Stimulated activated CD8-positive, alpha-beta memory T cell treated with anti-CD3 and anti-CD28 coated beads, Interleukin-4, amount 100 ng/mL, for 24 hours (primary cell): Measurements from ENCODE around the gene GREB1.

ENCODE experiments used
- DNase-seq: peaks from one replicate; pipeline ENCODE4 v3.0.0-alpha.2; 2020; ENCODE audit warnings: low read depth

GREB1 gene

DNA sequence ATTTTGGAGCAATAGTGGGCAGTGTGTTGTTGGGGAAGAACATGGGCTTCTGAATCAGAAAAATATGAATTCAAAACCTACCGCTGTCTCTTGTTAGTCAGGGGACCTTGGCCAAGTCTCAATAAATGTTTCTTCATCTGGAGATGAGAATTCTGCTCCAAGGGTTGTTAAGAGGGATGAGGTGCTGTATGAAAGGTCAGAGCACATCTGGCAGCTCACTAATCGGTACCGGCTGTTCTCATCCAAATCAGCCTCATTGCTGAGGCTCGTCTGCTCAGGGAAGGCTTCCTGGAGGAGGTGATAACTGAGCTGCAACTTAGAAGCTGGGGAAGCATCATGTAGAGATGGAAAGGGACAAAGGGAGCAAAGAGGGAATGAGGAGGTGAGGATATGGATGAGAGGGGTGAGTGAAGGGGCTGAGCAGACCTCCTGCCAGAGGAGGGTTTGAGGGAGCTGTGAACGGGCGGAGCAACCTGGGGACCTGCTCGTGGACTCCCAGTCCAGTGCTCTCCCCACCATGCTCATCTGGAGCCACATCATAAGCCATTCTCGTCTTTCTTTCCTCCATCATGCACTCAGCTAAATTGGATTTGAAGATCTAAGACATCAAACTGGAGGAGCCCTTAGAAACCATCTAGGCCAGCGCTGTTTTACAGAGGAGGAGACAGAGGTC lies 47.4 kb downstream of the GREB1 start:
- DNase-seq = no peak

DNA sequence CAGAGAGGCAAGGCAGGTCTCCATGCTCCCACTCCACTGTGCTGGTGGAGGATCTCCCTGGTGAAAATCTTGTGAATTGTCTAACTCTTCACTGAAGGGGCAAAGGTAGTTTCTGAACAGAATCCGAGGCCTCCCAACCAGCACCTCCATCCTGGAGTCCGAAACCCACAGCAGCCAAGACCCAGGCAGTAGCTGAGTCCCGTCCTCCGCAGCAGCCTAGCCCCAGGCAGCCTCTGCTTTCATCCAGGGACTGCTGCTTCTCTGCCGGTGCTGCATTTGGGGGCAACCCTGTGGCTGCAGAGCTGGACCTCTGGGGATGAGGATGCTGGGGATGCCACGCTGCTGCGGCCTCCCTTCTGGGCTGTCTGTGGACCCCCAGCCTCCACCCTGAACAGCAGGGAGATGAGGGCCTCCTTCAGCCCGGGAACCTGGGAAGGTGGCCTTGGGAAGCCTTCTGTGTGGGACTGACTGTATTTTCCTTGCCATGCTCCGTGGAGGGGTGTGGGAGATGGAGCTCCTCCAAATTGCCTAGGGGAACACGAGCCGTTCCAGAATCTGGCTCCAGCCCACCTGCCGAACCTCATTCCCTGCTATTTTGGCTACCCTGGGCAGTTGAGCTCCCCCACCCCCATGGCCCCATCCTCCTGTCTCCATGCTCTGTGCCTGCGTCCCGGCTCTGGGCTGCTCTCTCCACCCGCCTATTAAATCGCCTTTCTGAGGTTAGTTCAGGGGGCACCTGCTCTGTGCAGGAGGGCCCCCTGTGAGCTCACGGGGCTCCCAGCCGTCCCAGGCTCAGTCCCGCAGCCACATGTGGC lies 48.2 kb downstream of the GREB1 start:
- no peak for DNase-seq

DNA sequence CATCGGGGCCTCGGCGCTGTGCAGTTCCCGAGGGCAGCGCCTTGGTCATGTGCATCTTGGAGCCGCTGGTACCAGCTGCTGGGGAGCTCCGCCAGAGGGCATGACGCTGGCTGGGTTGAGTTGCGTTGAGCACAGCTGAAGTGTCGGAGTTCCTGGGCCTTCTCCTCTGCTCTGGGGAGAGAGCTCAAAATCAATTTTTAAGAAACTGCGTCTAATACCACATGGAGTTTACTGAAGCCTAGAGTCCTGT lies 48.7 kb downstream of the GREB1 start:
- DNase-seq = no peak

DNA sequence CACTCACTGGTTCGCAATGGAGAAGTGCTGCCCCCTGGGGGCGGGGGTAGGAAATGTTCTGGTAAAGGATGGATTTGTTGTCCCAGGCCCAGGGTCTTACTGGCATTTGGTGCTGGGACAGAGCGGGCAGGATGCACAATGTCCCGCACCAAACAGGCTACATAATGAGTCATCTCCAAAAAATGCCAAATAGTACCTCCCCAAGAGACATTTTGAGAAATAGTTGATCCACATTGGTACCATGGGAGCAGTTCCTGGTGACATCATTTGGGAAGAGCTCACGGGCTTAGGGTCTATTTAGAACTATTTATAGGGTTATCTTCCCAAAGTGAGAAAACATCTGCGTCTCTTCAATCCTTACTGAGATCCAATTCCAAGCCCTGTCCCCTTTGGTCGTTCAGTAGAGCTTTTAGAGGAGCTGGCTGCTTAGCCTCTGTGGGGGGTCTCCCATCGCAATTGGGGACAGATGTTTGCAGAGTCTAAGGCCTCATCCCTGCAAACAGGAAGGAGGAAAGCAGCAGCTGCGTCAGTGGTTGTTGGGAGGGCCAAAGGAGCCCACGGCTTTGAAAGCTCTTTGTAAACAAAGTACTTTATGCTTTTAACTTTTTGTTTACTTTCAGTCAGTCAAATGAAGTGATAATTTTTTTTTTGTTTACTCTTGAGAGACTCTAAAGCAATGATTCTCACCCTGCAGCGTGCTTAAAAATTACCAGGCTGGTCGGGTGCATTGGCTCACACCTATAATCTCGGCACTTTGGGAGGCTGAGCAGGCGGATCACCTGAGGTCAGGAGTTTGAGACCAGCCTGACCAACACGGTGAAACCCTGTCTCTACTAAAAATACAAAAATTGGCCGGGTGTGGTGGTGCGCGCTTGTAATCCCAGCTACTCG lies 49.3 kb downstream of the GREB1 start:
- peak; percentile 47 for DNase-seq

DNA sequence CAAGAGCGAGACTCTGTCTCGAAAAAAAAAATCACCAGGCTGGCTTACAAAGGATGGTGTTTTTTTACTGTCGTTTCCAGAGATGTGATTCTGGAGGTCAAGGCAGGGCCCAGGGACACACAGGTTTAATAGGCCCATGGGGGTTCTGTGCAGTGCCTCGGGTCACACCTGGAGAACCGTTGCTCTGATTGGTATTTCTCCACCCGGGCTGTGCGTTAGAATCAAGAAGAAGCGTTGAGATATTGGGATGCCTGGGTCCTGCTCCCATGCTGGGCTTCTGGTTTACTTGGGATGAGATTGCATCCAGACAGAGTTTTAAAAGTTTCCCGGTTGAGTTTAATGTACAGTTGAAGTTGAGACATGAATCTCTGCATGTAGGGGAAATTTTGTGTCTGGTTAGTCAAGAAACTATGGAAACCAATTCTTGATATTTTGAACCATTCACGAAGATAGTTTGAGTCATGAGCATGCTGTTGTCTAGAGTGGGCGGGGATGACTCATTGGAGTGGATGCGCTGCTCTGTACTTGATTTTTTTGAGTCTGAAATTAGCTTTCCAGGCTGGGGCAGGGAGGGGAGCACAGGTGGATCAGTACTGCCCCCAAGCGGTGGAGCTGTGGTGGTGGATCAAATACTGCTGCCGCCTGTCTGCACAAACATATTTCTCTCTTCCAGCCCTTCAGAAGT lies 50.1 kb downstream of the GREB1 start:
- DNase-seq = peak; percentile 81

DNA sequence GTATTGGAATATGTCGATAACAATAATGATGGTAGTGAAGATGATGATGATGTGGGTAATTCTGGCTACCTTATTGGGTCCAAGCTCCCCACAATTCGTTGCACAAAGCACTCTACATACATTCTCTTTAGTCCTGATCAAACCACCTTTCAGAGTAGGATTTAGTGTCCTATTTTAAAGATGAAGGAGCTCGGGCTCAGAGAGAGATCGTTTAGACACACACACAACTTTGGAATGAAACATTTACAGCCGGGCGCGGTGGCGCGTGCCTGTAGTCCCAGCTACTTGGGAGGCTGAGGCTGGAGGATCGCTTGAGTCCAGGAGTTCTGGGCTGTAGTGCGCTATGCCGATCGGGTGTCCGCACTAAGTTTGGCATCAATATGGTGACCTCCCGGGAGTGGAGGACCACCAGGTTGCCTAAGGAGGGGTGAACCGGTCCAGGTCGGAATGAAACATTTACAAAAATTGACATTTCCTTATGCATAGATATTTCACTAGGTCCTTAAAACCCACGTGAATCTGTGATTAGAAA lies 50.7 kb downstream of the GREB1 start:
- DNase-seq = no peak

DNA sequence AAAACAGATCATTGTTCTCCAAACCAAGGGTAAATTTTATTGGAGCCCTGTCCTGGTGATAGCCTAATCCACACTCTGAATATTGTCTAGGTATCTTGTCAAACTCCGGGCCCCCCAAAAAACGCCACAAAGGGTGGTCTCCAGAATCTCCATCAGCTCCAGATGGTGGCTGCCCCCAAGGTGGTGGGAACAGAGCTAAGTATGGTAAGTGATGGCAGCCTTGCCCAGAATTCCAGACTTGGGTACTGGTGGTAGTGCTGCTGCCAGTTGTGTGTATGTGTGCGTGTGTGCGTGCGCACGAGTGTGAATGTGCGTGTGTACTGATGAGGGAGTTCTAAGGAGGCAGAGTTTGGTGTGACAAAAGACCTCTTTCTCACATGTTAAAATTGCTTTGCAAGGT lies 51.2 kb downstream of the GREB1 start:
- no peak for DNase-seq

DNA sequence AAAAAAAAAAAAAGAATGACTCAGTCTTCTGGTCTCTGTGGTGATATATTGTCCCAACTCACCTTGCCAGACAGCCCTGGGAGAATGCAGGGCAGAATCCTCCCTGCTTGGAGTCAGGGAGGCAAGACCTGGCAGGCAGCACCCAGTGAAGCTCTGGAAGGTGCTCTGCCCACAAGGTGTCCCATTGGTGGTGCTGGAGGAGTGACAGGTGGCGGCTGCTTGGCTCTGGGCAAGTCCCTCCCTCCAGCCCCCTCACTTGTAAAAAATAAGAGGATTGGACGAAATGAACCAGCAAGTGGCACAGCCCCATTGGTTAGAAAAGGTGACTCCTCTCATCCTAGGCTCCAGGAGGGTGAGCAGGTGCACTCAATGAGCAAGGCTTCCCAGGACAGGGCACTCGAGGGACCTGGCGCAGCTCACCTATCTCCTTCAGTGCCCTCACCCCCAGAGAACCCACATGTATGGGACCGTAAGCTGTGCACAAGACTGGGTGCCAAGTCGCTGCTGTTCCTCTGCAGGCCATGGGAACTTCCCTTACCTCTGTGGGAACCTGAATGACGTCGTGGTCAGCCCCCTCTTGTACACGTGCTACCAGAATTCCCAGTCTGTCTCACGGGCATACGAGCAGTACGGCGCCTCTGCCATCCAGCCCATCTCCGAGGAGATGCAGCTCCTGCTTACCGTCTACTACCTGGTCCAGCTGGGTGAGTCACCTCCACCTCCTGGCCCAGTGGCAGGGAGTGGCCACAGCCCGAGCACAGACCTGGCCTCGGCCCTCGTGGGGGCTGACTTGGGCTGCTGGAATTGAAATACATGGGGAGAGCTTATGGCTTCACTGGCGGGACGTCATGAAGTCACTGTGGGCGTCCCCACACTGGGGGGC lies 54.6 kb downstream of the GREB1 start:
- DNase-seq = no peak

DNA sequence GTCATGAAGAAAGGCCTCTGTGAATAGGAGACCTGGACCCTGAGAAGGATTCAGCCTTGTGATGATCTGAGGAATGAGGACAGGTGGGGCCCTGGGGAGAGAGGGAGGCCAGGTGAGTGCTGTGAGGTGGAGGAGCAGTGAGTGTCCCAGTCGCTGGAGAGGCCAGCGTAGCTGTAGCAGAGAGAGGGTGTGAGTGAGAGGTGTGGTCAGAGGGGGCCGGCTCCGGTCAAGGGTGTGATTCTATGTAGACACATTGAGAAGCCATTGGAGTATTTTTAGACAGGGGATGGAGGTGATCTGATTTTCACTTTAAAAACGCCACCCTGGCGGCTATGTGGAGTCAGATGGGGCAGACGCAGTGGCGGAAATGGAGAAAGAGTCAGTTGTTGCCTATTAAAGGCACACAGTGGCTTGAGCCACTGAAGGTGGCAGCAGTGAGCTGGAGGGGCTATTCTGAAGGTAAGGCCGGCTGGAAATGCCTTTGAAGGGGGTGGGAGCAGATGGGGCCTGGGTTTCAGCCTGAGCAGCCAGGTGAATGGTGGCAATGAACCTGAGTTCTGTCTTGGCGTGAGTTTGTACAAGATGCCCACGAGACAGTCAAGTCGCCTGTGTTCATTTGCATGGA lies 55.6 kb downstream of the GREB1 start:
- no peak for DNase-seq

DNA sequence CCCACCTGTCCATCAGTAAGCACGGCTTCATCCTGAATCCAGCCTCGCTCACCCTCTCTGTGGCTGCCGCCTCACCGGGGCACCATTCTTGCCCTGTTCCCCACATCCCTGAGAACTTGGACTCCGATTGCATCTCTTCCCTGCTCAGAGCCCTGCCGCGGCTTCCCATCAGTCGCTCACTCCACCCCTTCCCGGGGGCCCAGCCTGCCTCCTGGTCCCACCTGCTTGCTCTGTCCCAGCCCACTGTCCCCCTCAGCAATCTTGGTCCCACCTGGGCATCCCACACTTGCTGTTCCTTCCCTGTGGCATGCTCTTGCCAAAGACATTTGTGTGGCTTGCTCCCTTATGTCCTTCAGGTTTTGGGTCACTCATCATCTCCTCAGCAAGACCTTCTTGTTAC lies 56.3 kb downstream of the GREB1 start:
- no peak for DNase-seq

DNA sequence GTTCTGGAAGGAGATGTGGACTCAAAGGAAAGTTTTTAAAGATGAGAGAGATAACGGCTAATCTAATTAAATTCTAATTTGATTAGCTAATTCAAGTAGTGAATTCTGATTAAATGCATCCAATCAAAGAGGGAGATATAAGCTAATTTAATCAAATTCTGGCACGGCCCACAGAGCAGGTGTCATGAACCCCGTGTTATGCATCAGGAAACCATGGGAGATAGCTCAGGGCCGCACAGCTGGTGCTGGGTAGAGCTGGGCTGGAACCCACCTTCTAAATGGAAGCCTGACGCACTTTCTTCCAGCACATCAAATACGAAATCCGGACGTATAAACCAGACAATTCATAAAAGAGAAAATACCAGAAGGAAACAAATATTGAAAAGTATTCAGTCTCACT lies 57.2 kb downstream of the GREB1 start:
- no peak for DNase-seq

DNA sequence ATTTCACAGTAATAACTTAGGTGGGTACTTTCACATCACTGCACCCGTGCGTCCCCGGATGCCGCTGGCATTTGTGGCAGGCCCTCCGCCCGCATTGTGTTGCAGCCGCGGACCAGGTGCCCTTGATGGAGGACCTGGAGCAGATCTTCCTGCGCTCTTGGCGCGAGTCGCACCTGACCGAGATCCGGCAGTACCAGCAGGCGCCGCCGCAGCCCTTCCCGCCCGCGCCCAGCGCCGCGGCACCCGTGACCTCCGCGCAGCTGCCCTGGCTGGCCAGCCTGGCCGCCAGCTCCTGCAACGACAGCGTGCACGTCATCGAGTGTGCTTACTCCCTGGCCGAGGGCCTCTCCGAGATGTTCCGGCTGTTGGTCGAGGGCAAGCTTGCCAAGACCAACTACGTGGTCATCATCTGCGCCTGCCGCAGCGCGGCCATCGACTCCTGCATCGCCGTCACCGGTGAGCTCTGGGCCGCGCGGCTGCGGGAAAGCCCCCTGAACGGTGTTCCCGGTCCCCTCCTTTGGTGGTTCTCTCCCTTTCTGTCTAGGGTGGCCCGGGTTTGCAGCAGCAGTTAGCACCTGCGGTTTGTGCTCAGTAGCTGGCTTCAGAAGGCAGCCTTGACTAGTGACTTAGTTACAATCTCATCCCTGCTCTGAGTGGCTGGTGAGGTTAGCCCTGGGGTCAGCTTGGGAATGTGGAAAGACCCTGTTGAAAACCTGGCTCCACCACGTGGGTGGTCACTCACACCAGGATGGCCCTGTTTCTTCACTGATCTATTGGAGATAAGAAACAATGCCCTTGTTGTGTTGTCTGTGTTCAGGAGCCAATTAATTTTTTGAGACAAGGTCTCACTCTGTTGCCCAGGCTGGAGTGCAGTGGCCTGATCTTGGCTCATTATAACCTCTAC lies 59.1 kb downstream of the GREB1 start:
- DNase-seq = no peak

DNA sequence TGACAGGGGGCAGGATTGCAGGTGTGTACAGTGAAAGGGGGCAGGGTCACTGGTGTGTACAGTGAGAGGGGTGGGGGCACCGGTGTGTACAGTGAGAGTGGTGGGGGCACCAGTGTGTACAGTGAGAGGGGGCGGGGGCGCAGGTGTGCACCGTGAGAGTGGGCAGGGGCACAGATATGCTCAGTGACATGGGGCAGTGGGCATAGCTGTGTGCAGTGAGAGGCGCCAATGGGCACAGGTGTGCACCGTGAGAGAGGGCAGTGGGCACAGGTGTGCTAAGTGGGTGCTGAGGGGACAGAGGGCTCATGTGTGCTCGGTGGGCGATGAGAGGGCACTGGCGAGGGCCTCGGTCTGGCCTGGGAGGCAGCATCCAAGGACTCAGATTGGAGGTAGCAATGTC lies 63.0 kb downstream of the GREB1 start:
- no peak for DNase-seq

DNA sequence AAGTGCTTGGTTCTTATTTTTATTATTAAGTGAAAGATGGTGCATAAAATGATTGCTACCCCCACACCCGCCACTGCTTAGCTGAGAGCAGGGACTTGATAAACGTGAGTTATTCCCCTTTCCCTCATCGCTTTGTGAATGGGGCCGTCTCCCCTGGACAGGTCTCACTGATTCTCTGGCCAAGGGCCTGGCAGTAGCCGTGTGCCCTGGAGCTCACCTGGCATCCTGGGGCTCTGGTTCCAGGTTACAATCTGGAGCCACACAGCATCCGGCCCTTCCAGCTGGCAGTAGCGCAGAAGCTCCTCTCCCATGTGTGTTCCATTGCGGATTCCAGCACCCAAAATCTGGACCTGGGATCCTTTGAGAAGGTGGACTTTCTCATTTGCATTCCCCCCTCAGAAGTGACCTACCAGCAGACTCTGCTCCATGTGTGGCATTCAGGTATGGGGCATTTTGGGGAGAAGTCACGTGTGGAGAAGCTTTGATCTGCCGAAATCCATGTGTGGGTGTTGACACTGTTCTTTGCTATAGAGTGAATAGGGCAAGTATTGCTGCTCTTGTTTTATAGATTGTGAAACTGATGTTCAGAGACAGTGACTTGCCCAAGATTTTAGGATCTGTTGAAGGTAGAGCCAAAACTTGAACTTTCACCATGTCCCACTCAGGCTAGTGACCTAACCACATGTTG lies 63.8 kb downstream of the GREB1 start:
- DNase-seq = no peak

DNA sequence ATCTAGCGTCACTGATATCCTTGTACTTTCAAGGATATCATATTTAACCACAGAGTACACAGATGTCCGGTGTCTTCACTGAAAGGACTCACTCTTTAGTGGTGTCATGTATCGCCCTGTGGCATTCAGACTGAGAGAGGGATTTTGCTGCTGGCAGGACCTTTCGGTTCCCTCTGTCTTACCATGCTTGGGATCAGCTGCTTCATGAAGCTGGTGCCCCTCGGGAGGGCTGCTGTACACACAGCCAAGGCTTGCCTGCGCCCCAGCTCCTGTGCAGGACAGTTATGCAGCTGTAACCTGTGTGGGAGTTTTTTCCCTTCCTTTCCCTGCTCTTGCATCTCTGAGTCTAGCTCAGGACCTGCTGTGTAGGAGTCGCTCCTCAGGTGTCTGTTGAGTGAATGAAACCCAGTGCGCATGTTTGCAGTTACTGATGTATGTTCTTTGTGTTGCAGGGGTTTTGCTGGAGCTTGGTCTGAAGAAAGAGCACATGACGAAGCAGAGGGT lies 64.4 kb downstream of the GREB1 start:
- DNase-seq = no peak

DNA sequence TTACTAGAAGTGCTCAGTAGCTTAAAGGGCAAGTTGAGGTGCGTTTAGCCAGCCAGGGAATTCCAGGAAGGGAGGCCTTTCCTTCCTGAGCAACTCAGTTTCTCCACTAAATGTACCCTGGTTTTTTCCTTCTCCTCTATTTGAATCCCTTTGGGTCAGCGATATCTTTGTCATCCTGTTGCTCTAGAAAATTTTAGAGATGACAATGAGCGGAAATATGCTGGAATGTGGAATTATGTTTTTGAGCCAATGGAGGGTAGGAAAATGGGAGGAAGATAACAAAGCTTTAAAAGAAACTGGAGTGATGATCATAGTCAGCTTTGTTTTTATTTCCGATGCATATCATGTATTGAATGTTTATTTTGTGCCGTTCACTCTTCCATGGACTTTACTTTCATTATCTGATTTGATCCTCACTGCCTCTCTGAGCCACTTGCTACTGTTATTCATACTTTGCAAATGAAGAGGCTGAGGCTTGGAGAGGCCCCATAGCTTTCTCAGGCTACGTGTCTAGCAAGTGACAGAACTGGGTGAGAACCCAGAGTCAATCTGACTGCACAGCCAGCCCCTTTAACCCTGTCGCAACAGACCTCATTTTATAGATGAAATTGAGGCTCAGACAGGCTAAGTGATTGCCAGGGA lies 68.8 kb downstream of the GREB1 start:
- DNase-seq = no peak

DNA sequence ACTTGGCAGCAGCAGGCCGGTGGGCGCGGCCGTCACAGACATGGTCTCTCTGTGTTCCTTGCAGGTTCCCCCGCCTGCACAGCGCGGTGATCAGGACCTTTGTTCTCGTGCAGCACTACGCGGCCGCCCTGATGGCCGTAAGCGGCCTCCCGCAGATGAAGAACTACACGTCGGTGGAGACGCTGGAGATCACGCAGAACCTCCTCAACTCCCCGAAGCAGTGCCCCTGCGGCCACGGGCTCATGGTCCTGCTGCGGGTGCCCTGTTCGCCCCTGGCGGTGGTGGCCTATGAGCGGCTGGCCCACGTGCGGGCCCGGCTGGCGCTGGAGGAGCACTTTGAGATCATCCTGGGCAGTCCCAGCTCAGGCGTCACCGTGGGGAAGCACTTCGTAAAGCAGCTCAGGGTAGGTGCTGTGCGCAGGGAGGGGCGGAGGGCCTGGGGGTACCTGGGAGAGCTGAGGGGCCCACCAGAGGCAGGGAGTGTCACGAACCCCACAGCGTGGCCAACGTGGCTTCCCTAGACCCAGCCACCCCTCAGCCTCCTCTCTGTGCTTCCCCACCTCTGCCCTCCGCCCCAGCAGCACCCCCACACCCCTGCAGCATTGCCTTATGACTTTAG lies 76.9 kb downstream of the GREB1 start:
- no peak for DNase-seq

DNA sequence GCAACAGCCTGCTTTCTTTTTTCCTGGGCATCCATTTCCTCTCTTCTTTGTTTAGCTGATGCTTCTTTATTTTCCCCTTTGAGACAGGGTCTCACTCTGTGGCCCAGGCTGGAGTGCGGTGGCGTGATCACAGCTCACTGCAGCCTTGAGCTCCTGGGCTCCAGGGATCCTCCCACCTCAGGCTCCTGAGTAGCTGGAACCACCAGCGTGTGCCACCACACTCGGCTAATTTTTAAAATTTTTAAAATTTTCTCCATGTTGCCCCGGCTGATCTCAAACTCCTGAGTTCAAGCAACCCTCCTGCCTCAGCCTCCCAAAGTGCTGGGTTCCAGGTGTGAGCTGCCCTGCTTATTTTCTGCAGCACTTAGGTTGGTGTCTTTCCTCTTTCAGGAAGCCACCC lies 77.4 kb downstream of the GREB1 start:
- no peak for DNase-seq
